Activated CD4-positive, alpha-beta T cell treated with anti-CD3 and anti-CD28 coated beads, Interleukin-2, amount 50 U/mL, for 48 hours (primary cell): ENCODE results near the gene TTLL8.

Experiments used
- DNase-seq, 2 experiments: peaks; one replicate each; pipeline ENCODE4 v3.0.0-alpha.2; 2020

Gene TTLL8

DNA sequence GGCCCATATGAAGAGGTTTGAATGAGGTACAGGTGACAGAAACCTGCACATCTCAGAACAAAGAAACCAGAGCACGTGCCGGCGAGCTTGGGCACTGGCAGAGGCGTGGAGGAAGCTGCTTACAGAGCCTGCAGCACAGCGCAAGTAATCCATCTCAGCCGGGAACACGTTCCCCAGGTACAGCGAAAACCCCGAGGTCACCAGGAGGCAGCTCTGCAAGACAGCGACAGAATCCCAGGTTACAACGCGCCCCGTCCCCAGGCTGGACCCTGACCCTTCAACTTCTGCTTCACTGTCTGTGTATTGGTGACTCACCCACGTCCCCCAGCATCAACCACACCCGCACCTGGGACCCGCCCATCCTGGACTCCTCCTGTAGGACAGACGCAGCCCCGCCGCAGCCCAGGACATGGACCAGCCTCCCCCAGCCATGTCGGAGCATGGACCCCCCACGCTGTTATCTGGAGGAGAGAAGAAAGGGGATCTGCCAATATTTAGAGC is 24.9 kb upstream of the TTLL8 start:
- no peak for DNase-seq

DNA sequence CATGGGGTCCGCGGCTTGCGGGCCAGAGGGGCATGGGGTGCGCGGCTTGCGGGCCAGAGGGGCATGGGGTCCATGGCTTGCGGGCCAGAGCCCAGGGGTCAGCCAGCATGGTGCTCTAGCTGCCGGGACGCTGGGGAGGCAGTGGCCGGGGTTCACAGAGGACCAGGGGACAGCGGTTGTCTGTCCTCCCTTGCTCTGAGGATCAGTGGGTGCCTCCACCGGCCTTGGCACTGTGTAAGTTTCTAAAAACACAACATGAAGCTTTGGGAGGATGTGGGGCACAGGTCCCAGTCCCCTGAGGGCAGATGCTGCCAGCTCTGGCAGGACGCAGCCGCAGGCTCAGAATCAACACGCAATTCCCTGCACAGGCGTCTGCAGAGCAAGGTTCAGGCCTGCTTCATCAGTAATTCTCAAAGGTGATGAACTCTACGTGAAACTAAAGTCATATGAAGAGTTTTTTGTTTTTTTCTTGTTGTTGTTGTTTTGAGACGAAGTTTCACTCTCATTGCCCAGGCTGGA is 24.2 kb upstream of the TTLL8 start:
- no peak for DNase-seq

DNA sequence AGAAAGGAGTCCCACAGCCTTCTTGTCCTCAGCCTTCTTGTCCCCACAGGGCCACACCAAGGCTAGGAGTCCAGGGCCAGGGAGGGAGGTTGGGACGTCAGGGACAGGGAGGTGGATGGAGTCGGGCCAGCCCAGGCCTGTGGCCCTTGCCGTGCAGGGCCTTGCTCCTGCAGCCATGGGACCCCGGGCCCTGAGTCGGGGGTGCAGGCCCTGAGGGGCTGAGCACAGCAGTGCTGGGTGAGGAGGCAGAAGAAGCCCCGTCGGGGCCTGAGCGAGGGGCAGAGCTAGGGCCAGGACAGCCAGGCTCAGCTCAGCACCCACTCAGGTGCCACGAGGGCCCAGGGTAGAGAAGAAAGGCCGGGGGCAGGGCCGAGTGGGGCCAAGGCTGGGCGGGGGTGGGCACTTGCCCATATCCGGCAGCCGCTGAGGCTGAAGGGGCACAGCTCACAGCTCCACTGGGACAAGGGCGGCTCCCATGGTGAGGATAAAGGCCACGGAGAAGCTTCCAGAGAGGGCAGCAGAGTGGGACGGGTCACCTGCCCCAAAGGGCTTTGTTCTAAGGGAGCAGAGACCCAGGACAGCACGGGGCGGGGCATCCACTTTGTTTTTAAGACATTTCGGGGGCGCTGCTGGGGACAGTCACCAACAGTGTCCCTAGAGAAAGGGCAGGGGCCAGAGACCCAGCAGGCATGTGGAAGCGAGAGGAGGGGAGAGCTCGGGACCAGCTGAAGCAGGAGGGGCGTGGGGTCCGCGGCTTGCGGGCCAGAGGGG is 23.5 kb upstream of the TTLL8 start:
- DNase-seq, result no peak

DNA sequence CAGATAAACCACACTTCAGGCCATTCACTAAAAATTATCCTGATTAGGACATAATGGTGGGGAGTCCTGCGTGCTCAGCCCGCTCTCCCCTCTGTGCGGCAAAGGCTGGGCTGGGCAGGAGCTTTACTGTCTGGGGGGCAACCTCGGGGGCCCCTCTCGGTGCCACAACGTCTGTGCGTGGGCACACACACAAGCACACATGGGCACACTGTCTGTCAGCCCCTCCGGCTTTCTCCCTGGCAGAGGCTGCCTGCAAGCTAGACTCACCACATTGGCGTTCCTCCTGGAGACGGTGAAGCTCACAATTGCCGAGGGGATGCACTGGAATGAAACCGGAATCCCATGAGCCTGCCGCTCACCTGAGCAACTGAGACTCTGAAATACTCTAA is 22.0 kb upstream of the TTLL8 start:
- no peak for DNase-seq

DNA sequence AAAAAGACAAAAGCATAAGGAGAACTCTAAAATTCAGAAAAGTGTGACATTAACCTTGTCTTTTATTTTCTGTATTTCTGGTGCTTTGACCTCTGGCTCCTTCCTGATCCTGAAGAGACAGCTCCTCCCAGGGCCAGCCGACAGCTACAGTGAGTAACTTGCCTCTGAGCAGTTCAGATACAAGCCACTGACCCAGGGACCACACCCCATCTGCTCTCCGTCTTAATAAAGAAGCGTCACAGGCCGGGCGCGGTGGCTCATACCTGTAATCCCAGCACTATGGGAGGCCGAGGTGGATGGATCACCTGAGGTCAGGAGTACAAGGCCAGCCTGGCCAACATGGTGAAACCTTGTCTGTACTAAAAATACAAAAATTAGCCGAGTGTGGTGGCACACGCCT is 20.7 kb upstream of the TTLL8 start:
- no peak for DNase-seq

DNA sequence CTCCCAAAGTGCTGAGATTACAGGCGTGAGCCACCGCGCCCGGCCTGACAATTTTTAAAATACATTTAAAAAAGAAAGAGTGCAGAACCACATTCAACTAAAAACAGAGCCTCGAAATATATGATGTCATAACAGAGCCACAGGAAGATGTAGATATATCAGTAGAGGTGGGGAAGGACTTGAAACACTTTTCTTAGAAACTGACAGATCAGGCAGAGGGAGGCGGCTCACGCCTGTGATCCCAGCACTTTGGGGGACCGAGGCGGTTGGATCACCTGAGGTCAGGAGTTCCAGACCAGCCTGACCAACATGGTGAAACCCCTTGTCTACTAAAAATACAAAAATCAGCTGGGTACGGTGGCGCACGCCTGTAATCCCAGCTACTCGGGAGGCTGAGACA is 20.1 kb upstream of the TTLL8 start:
- DNase-seq, result no peak

DNA sequence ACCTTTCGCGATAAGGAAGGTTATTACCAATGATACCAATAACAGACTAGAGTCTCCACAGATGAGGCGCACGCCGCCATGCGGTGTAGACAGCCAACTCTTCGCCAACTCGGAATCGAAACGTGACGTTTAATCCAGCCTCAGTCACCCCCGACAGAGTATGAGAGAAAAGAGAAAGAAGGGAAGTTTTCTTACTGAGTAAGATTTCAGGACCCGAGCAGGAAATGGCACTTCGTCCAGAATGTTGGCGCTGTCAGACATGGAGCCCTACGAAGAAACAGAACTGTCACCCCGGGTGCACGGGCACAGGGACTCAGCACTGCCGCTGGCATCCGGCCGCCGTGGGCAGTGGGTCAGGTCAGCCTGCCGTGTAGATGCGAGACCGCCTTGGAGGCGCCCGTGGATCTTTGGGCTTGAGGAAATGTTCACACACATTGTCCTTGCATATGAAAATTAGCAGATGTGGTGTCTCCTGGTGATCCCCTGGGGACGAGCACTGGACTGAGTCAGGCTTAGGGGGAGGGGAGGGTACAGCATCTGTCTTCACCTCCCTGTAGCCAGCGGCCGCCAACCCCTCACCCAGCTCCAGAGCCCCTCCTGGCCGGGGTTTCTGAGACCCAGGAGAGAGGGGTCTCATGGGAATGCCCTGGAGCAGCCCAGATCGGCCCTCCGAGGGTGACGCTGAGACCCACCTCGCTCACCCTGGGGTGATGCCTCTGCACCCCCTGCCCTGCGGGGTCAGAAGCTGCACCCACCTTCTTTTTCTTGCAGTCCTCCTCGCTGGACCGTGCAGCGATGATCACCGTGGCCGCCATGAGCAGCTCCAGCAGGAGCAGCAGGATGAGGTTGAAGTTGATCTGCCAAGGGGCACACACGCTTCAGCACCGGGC is 18.8 kb upstream of the TTLL8 start:
- DNase-seq, result no peak

DNA sequence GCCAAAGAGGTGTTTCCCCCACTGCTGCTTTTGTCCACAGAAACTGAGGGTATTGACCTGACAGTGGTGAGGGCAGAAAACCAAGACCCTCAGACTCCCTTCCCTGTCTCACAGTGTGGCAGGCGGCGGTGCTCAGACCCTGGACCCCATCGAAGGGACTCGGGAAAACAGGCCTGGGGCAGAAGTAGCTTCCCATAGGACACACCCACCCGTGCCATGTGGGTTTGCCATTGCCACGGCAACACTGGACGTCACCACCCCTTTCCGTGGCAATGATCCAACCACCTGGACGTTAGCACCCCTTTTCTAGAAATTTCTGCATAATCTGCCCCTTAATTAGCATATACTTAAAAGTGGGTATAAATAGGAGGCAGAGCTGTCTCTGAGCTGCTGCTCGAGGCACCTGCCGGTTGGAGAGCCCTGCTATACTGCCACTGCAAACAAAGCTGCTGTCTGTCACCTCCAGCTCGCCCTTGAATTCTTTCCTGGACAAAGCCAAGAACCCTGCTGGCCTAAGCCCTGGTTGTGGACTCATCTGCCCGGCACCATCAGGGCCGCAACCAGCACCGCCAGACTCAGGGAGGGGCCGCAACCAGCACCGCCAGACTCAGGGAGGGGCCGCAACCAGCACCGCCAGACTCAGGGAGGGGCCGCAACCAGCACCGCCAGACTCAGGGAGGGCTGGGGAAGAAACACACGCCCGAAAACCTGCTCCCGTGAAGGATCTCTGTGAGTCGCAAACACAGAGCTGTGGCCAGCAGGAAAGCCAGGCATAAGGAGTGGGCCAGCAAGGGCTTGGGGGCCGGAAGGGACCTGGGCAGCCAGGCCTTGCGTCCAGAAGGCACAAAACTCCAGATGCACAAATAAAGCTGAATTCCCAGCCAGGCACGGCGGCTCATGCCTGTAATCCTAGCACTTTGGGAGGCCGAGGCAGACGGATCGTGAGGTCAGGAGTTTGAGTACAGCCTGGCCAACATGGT is 16.7 kb upstream of the TTLL8 start:
- no peak for DNase-seq

DNA sequence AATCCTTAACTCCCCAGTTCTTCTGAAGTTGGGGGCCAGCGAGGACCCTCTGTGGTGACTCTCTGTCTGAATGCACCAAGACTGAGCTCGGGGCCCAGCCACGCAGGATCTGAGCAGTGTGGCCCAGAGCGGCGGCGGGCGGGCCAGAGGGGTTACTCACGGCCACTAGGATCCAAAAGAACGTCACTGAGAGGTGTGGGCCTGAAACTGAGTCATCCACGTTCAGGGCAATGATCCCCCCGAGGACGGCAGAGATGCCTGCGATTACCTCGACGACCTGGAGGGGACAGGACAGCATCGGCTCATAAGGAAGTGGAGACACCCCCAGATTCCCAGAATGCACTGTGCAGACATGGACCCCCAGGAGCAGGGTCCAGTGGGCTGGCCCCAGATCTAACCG is 16.0 kb upstream of the TTLL8 start:
- DNase-seq, result no peak

DNA sequence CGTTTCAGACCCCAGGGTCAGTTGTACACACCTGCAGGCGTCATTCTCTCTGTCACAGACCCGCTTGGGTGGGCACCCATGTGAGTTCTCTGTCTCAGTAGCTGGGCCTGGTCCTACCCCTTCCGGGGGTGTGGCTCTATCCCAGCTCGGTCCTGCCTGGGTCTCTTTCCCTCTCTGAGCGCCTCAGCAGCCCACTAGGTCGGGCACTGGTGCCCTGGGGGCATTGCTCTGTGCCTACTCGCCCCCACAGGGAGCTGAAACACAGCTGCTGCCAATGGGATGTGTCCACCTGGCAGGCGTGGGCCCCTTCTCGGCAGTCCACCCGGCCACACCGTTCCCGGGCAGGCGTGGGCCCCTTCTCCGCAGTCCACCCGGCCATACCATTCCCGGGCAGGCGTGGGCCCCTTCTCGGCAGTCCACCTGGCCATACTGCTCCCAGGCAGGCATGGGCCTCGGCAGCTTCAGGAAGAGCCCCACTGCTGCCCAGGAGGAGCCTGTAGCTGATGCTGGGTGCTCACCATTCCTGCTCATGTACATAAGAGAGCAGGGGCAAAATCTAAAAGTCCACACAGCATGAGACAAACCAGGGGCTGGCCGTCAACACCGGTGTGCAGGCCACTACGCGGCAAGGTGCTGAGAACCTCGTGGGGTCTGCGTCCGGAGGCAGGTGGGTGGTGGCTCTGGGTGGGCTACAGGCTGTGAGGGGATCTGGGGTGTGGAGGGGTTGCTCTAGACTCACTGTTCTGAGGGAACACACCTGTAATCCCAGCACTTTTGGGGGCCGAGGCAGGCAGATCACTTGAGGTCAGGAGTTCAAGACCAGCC is 14.8 kb upstream of the TTLL8 start:
- no peak for DNase-seq

DNA sequence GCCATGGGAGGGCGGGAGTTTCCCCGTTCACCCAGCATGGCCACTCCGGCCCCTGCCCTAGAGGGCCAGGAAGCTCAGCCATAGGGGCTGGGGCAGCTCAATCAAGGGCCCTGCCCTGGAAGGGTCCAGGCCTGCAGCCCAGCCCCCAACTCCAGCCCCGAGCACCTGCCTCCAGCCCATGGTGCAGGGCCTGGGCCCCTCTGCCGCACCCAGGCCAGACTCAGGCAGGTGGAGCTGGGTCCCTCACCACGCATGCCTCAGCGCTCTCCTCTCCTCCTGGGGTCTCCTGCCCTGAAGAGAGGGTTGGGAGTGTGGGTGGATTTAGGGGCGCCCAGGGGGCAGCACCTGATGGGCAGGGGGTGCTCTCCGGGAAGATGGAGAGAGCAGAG is 14.1 kb upstream of the TTLL8 start:
- no peak for DNase-seq

DNA sequence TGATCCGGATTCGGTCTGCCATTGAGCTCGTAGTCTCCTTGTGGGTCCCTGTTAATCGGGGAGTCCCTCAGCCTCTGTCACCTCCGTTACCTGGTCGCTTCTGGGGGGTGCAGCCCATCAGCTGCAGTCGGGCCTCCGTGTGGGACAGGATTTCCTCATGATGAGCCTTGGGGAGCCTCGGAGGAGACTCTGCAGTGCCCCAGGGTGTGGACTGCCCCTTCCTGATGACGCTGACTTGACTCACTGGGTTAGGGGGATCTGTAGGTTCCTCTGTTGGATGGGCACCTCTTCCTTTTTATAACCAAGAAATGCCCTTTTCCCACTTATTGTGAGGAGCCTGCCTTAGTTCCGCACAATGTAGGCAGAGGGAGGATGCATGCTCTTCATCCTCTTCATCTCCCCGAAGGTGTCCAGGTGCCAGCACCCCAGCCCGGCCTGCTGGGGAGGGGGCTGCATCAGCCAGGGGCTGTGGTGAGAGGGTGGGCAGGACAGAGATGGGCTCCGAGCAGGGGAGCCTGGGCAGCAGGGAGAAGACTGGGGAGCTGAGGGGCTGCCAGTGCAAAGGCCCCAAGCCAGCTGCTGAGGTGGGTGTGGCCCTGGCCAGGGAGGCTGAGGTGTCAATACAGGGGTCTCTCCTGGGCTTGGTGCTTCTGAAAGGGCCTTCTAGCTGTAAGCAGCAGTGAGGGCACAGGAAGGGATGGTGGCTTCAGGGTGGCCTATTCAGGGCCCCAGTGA is 13.5 kb upstream of the TTLL8 start:
- no peak for DNase-seq

DNA sequence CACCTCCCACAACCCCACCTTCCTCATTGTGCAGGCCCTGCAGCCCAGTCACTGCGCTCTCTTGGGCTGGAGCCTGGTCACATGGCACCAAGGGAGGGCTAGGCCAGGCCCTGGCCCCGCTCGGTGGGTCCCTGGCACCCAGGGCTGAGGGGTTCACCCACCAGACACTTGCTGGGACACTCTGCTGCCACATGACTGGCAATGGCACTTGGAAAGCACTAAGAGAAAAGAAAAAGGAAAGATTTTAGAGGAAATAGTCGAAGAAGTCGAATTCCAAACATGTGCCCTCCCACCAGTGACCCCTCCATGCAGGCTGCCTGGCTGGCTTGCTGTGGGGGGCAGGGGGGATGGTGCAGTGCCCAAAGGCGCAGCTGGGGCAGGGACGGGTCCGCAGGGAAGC is 12.3 kb upstream of the TTLL8 start:
- DNase-seq, result no peak

DNA sequence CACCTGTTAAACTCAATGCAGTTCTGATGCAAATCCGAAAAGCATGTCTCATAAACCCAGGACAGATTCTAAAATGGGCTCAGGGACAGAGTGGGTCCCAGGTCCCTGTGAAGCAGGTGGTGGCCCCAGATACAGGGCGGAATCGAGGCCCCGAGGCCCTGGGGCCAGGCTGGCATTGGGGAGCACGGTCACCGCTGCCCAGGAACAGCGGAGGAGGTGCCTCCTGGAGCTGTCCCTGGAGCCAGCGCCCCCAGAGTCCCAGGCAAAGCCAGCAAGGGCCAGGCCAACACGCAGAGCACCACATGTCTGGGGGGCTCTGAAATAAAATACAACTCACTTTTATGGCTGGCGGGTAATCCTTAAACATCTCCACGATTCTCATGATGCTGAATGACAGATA is 10.0 kb upstream of the TTLL8 start:
- no peak for DNase-seq

DNA sequence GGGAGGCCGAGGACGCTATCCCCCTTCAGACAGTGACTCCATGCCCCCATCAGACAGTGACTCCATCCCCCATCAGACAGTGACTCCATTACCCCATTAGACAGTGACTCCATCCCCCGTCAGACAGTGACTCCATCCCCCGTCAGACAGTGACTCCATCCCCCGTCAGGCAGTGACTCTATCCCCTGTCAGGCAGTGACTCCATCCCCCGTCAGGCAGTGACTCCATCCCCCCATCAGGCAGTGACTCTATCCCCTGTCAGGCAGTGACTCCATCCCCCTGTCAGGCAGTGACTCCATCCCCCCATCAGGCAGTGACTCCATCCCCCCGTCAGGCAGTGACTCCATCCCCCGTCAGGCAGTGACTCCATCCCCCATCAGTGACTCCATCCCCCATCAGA is 9.1 kb upstream of the TTLL8 start:
- no peak for DNase-seq

DNA sequence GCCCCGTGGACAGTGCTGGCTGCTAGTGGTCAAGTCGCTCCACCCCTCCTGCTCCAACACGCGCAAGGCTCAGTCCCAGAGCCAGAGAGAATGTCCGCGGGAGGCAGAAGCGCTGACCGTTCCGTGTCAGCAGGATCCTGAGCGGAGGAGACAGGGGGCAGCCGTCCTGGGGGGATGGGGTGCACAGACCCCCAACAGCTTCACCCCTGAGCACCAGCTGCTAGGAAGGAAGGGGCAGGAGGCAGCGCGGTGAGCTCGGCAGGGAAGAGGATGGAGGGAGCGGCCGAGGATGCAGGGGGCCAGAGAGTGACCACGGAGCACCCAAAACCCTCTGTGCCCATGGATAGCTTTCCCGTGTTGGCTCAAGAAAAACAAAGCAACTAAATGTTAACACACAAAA is 6.4 kb upstream of the TTLL8 start:
- DNase-seq, result no peak

DNA sequence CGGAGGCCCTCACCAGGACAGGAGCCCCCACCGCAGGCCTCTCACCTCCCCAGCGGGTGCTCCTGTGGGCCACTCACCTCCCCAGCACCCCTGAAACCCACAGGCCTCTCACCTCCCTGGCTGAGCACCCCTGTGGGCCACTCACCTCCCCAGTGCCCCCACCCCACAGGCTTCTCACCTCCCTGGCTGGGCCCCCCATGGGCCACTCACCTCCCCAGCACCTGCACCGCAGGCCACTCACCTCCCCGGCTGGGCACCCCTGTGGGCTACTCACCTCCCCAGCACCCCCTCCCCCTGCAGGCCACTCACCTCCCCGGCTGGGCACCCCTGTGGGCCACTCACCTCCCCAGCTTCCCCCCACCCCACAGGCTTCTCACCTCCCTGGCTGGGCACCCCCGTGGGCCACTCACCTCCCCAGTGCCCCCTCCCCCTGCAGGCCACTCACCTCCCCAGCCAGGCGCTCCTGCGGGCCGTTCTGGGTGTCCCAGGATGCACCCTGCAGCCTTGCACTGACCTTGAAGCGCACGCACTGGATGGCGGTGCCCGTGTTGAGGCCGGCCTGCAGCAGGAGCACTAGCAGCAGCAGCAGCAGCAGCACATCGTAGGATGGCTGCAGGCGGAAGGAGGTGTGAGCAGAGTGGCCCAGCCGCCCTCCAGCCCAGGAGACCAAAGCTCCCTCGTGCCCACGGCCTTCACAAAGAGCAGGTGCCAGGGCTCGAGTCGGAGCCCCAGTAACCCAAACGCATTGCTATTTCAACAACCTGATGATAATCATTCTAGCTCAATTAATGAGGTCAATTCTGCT is 5.7 kb upstream of the TTLL8 start:
- no peak for DNase-seq

DNA sequence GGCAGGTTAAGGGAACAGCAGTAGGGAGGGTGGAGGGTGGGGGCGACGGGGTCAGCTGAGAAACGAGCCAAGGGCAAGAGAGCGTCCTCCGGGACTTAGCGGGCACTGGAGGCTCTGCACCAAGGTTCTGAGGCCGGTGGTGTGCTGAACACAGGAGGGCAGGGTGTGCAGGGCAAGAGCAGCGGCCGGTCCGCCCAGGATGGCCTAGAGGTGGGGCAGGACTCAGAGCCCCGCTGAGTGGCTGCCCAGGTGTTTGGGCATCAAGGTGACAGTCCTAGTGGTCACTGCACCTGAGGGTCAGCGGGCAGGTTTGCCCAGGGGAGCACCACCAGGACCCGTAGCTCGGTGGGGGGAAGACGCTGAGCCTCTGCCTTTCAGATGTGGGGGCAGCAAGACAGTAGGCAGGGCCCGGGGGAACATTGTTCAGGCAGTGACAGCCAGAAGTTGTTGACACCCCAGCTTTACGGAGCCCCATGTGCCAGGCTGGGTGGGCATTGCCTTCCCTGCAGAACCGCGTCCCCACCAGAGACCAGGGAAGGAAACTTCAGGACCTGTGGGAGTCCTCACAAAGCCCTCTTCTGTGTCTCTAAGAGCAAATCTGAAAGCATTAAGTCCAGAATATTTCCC is 4.5 kb upstream of the TTLL8 start:
- DNase-seq, result no peak

DNA sequence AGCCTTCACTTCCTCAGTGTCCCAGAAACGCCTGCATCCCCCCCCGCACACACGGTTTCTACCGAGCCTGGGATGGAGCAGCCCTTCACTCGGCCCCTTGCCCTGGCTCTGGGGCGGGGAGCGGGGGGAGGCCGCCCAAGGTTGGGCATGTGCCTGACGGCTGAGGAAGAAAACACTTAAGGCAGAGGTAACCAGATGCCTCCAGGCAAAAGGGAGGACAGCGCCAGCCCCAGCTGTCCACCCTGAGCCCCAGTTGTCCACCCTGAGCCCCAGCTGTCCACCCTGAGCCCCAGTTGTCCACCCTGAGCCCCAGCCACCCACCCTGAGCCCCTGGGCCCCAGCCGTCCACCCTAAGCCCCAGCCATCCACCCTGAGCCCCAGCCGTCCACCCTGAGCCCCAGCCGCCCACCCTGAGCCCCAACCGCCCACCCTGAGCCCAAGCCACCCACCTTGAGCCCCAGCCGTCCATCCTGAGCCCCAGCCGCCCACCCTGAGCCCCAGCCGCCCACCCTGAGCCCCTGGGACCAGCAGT is 3.8 kb upstream of the TTLL8 start:
- no peak for DNase-seq
